Omental fat pad (tissue), 4 donors: ENCODE results near the gene FNTB. TPM values are rescaled to one million over a fixed set of nuclear protein-coding genes. Genes with fewer than 3 reads are reported as not detected.

Source experiments
- ATAC-seq: fragments of 150-250 bp; one replicate; pipeline ENCODE4 v1.9.1; 2016; ENCODE audit warnings: mild to moderate bottlenecking, moderate library complexity; ENCODE audit not compliant: low FRiP score
- DNase-seq: peaks from one replicate; pipeline ENCODE4 v3.0.0-alpha.2; 2019; ENCODE audit warnings: low spot score
- total RNA-seq, 4 donors: library from RNA; depleted of rRNA; stranded (reverse); fragments of >200 nt; gene quantifications; one replicate each; pipeline ENCODE4 v1.1.0, GENCODE V29; 2016
- TF ChIP-seq, protein P1 (sequence below), 3 donors: fragments of 450-650 bp; IDR thresholded peaks; one replicate each; pipeline ENCODE4 v1.5.1; 2016 to 2017; ENCODE audit warnings: antibody characterized with exemption in 3 of 3, mild to moderate bottlenecking in 3 of 3, moderate library complexity in 2 of 3

The FNTB gene
- total RNA-seq, 4 donors from 2014 or later = 8.4 to 16.7 (median 13.7) TPM

DNA sequence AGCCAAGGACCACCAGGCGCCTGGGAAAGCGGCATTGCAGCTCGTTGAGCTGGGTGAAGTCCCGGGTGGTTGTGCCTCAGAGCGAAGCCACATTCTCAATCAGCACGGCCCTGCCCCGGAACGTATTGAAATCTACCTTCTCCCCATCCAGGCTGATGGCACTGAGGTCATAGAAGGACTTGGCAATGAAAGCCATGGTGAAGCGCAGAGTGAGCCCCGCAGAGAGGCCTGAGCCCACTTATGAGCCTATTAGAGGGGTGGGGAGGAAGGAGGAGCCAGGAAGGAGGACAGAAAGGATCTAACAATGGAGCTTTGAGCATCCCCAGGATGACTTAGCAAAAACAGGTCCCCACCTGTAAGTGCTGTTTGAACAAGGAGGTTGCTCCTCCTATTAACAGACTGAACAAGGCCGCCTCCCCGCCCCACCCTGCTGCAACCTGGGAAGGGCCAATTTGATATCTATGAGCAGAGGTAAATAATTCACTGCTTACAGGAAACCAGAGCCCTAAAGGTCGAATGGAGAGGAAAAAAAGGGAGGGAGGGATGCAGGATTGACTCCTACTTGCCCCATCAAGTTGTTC lies 44.1 kb upstream of the FNTB start, which contains the start of gene GPX2:
TSS of gene GPX2 (minus strand) at position 215 of the 581 bp plus-strand sequence. CDS start at position 196, 19 bp downstream.
- TF ChIP-seq, protein P1, sequence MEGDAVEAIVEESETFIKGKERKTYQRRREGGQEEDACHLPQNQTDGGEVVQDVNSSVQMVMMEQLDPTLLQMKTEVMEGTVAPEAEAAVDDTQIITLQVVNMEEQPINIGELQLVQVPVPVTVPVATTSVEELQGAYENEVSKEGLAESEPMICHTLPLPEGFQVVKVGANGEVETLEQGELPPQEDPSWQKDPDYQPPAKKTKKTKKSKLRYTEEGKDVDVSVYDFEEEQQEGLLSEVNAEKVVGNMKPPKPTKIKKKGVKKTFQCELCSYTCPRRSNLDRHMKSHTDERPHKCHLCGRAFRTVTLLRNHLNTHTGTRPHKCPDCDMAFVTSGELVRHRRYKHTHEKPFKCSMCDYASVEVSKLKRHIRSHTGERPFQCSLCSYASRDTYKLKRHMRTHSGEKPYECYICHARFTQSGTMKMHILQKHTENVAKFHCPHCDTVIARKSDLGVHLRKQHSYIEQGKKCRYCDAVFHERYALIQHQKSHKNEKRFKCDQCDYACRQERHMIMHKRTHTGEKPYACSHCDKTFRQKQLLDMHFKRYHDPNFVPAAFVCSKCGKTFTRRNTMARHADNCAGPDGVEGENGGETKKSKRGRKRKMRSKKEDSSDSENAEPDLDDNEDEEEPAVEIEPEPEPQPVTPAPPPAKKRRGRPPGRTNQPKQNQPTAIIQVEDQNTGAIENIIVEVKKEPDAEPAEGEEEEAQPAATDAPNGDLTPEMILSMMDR (IDR thresholded peaks at IDR 0.05) = no peak
- no peak for ATAC-seq
- no peak for DNase-seq

DNA sequence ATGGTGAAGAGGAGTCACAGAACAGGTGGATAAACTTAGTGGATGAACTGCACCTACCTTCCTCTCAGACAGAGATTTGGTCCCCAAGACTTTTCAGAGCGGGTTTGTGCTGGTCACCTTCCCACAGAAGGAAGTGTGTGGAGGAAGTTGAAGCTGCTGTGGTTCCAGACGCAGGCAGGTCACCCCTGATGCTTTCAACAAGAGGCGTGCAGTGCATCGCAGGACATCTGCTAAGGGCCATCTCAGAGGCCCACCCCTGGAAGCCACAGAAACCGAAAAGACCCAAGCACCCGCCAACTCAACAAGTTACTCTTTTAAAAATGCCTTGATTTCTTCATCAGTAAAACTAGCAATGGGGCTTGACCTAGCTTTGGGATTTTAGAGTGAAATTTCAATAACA lies 43.1 kb upstream of the FNTB start:
- DNase-seq = no peak
- TF ChIP-seq, protein P1 (IDR thresholded peaks at IDR 0.05) = no peak
- ATAC-seq = no peak

GRCh38 chr14:64944041-64944440 lies 42.7 kb upstream of the FNTB start:
- ATAC-seq (no peak), DNase-seq (no peak)
- TF ChIP-seq, protein P1 (IDR thresholded peaks at IDR 0.05) = no peak

GRCh38 chr14:64944861-64945260 lies 41.8 kb upstream of the FNTB start:
- TF ChIP-seq, protein P1 (IDR thresholded peaks at IDR 0.05) = no peak
- DNase-seq (no peak), ATAC-seq (no peak)

GRCh38 chr14:64945431-64946178 lies 41.1 kb upstream of the FNTB start:
- ATAC-seq (no peak), DNase-seq (no peak)
- TF ChIP-seq, protein P1 (IDR thresholded peaks at IDR 0.05) = no peak

DNA sequence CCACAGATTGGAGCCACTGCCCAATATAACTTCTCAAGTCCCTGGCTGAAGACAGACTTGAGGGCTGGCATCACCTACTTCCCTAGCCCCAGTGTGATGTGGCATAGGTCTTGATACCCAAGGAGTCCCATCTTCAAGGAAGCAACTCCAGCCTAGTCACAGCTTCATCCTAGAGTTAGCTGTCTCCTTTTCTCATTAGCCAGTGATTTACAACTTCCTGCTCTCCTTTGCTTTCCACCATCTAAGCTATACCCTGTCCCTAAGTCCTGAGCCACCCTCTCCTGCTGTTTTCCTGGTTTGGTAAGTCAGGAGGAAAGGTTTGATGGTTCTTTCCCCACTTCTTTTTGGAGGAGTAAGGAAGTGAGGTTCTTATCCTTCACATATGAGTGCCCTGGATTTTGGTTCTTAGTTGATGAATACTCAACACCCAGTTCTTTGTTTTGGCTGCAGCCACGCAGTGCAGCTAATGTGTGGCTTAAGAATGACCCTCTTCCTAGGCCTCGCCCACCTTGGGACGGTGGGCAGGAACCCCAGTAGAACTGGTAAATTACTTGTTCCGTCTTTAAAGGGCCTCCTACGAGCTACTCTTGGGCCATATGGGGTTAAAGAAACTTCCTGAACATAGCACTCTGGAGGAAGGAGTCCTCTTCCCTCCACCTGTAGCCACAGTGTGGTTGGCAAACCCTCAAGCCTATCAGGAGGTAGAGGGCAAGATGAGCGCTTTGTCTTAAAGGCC lies 40.2 kb upstream of the FNTB start:
- TF ChIP-seq, protein P1 (IDR thresholded peaks at IDR 0.05) = no peak
- DNase-seq = no peak
- ATAC-seq = no peak
